Breast epithelium (tissue), 3 donors: ENCODE data around the gene AMPH.

Experiments
- CTCF ChIP-seq, 3 donors: fragments of 450-650 bp; IDR thresholded peaks; one replicate each; pipeline ENCODE4 v1.5.1; 2016 to 2017; ENCODE audit warnings: antibody characterized with exemption in 3 of 3, mild to moderate bottlenecking in 3 of 3, moderate library complexity in 3 of 3
- POLR2AphosphoS5 ChIP-seq, 3 donors: sonication (generic); formaldehyde crosslinking; IDR thresholded peaks; one replicate each; pipeline ENCODE4 v1.6.1; 2017; ENCODE audit warnings: antibody characterized with exemption in 3 of 3

DNA sequence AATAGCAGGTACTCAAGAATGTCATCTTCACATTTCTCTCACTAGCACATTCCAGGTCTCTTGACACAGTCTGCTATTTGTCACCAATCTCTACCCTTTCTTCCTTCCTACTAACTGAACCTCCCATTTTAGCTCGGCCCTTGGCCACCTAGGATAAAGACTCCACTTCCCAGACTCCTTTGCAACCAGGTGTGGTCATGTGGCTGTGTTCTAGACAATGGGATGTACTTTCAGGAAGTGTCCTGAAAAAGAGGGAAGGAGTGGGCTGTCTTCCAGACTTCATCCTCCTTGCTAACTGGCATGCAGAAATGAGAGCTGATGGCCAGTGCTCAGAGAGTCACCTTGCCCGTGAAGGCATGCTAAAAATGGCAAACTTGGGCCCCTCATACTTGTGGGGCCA is 139.2 kb downstream of the AMPH start:
- TF ChIP-seq CTCF (IDR thresholded peaks at IDR 0.05) (no peak), POLR2AphosphoS5 (IDR thresholded peaks at IDR 0.05) (no peak)
